K562 (cell line): Measurements from ENCODE around the gene BET1L. TPM values are rescaled to one million over a fixed set of nuclear protein-coding genes. Genes with fewer than 3 reads are reported as not detected.
A peak's percentile ranks its signal among the peaks of the same experiment; 100 is the strongest.

Experiments
- AFF1 ChIP-seq, 2 experiments: fragments of 450-650 bp; IDR thresholded peaks; 2 replicates each; pipeline ENCODE4 v1.6.1; 2018; ENCODE audit warnings: mild to moderate bottlenecking in 2 of 2, low read depth in 1 of 2; ENCODE audit not compliant: partially characterized antibody in 2 of 2
- BRD4 ChIP-seq: fragments of 200-600 bp; sonication (generic); IDR thresholded peaks from 2 replicates; pipeline ENCODE4 v1.6.1; 2017; ENCODE audit warnings: inconsistent platforms
- CSDE1 ChIP-seq, 2 experiments: fragments of 450-650 bp; IDR thresholded peaks; 2 replicates each; pipeline ENCODE4 v1.6.1; 2016; ENCODE audit warnings: mild to moderate bottlenecking in 1 of 2
- DACH1 ChIP-seq: fragments of 450-650 bp; IDR thresholded peaks from 2 replicates; pipeline ENCODE4 v1.6.1; 2018; ENCODE audit not compliant: partially characterized antibody
- DEAF1 ChIP-seq: fragments of 450-650 bp; formaldehyde crosslinking; IDR thresholded peaks from 2 replicates; pipeline ENCODE4 v1.4.0; 2020; ENCODE audit warnings: mild to moderate bottlenecking, moderate library complexity
- DLX4 ChIP-seq: fragments of 250-450 bp; sonication (Bioruptor Pico); IDR thresholded peaks from 2 replicates; pipeline ENCODE4 v1.6.1; 2021; ENCODE audit warnings: mild to moderate bottlenecking
- E2F6 ChIP-seq, 2 experiments: IDR thresholded peaks; 2 replicates each; pipeline ENCODE4 v1.6.1; 2011; ENCODE audit warnings: borderline replicate concordance in 1 of 2, control low read depth in 1 of 2, low read depth in 1 of 2, low read length in 1 of 2, mild to moderate bottlenecking in 1 of 2, mixed read lengths in 1 of 2, moderate library complexity in 1 of 2; ENCODE audit not compliant: insufficient read depth in 1 of 2, insufficient read length in 1 of 2, poor library complexity in 1 of 2, severe bottlenecking in 1 of 2; ENCODE audit errors: extremely low read depth in 1 of 2
- EHMT2 ChIP-seq: fragments of 450-650 bp; IDR thresholded peaks from 2 replicates; pipeline ENCODE4 v1.6.1; 2018; ENCODE audit warnings: antibody characterized with exemption
- ESRRA ChIP-seq: fragments of 450-650 bp; IDR thresholded peaks from 2 replicates; pipeline ENCODE4 v1.6.1; 2014; ENCODE audit warnings: low read depth, mild to moderate bottlenecking, moderate library complexity, borderline replicate concordance
- FOS ChIP-seq: IDR thresholded peaks from 3 replicates; pipeline ENCODE4 v1.6.1; 2011; ENCODE audit not compliant: insufficient read length; ENCODE audit errors: extremely low read depth
- GATA2 ChIP-seq: sonication (generic); formaldehyde crosslinking; IDR thresholded peaks from 2 replicates; pipeline ENCODE4 v1.4.0; 2020; ENCODE audit warnings: mild to moderate bottlenecking, missing genetic modification reagents
- NCOA2 ChIP-seq, 2 experiments: fragments of 450-650 bp; IDR thresholded peaks; 2 replicates each; pipeline ENCODE4 v1.6.1; 2018; ENCODE audit warnings: mild to moderate bottlenecking in 2 of 2, moderate library complexity in 1 of 2; ENCODE audit not compliant: partially characterized antibody in 2 of 2
- NR2C1 ChIP-seq, 2 experiments: fragments of 450-650 bp; IDR thresholded peaks; 2 replicates each; pipeline ENCODE4 v1.6.1; 2017; ENCODE audit warnings: mild to moderate bottlenecking in 2 of 2, antibody characterized with exemption in 1 of 2, inconsistent platforms in 1 of 2, missing compliant biosample characterization in 1 of 2, missing genetic modification characterization in 1 of 2
- RBBP5 ChIP-seq: fragments of 200-600 bp; sonication (generic); IDR thresholded peaks from 2 replicates; pipeline ENCODE4 v1.6.1; 2012; ENCODE audit warnings: borderline replicate concordance, mild to moderate bottlenecking, low read length, control low read depth, inconsistent platforms; ENCODE audit not compliant: insufficient read depth, poor library complexity, severe bottlenecking
- RCOR1 ChIP-seq, 2 experiments: IDR thresholded peaks; 2 replicates each; pipeline ENCODE4 v1.6.1; 2012; ENCODE audit warnings: low read depth in 2 of 2, low read length in 2 of 2, borderline replicate concordance in 1 of 2, improper control_type of control experiment in 1 of 2
- U2AF1 ChIP-seq: fragments of 200-400 bp; formaldehyde crosslinking; optimal IDR thresholded peaks from 2 replicates; pipeline ENCODE3; 2017; ENCODE audit warnings: mild to moderate bottlenecking, low read depth, low read length, moderate library complexity
- USF2 ChIP-seq: sonication (generic); formaldehyde crosslinking; IDR thresholded peaks from 2 replicates; pipeline ENCODE4 v1.5.0; 2020; ENCODE audit warnings: missing genetic modification reagents
- ZNF217 ChIP-seq: sonication (generic); formaldehyde crosslinking; IDR thresholded peaks from 2 replicates; pipeline ENCODE4 v1.8.0; 2022; ENCODE audit warnings: mild to moderate bottlenecking, missing genetic modification reagents
- ZNF282 ChIP-seq: sonication (generic); formaldehyde crosslinking; IDR thresholded peaks from 2 replicates; pipeline ENCODE4 v1.8.1; 2023; ENCODE audit warnings: missing genetic modification reagents
- polyA plus RNA-seq, 8 experiments: library from polyadenylated mRNA; depleted of rRNA in 4 of 8; stranded (reverse) in 5 of 8; unstranded in 3 of 8; fragments of >200 nt; fragmentation: Nextera tagmentation in 2 of 8; fragmentation: Illumina TruSeq in 1 of 8; extraction: Ambion mirVana in 2 of 8; extraction: Trizol in 1 of 8; gene quantifications; 2 replicates each; pipeline versions ENCODE4 v1.2.1 to v1.2.3, GENCODE V29; 2011 to 2014; ENCODE audit warnings: inconsistent platforms in 1 of 8, missing spikeins in 1 of 8
- total RNA-seq, 7 experiments: library from RNA; depleted of rRNA in 6 of 7; stranded (reverse); fragments of >200 nt in 6 of 7; fragmentation: Illumina TruSeq in 2 of 7; extraction: Trizol in 2 of 7; gene quantifications; 2 replicates each; pipeline versions ENCODE4 v1.2.1 to v1.2.3, GENCODE V29; 2011 to 2021; ENCODE audit warnings: low replicate concordance in 1 of 7

The BET1L gene
- total and polyA plus RNA-seq, 9 of the 15 experiments (the other 6 are each of a cell fraction or from before 2014, with no cell fraction given) = 9.9 to 69.1 (median 19.9) TPM

GRCh38 chr11:208181-208916, 1.1 kb upstream of the BET1L start (continued):
- TF ChIP-seq E2F6 (IDR thresholded peaks at IDR 0.05; ENCODE audit: borderline replicate concordance in 1 of 2, extremely low read depth in 1 of 2, insufficient read depth in 1 of 2, insufficient read length in 1 of 2, low read depth in 1 of 2, low read length in 1 of 2, poor library complexity in 1 of 2, severe bottlenecking in 1 of 2) (peak; percentile 18 to 78), ESRRA (0 out of 2 replicates have a peak, but pooled peaks have one; percentile 35), EHMT2 (no peak), ZNF282 (no peak), CSDE1 (IDR thresholded peaks at IDR 0.05) (no peak), USF2 (CRISPR knock-in tag) (no peak), DEAF1 (CRISPR knock-in tag) (no peak), DACH1 (no peak), U2AF1 (no peak), NCOA2 (IDR thresholded peaks at IDR 0.05; ENCODE audit: partially characterized antibody in 2 of 2) (no peak), GATA2 (CRISPR knock-in tag) (no peak), ZNF217 (CRISPR knock-in tag) (no peak), NR2C1 (IDR thresholded peaks at IDR 0.05) (no peak), NR2C1 (tag; IDR thresholded peaks at IDR 0.05) (no peak), BRD4 (no peak), DLX4 (CRISPR knock-in tag) (no peak), FOS (no peak), AFF1 (IDR thresholded peaks at IDR 0.05; ENCODE audit: low read depth in 1 of 2, partially characterized antibody in 2 of 2) (peak in 1 of 2 experiments; percentile 84), RCOR1 (IDR thresholded peaks at IDR 0.05; ENCODE audit: borderline replicate concordance in 1 of 2, low read depth in 2 of 2, low read length in 2 of 2) (no peak), RBBP5 (no peak)
